COR-L47 (cell line): ENCODE results near the gene KRT37.
"Not testable (repeated sequence)": the region's sequence is repeated elsewhere in the genome, so short reads cannot be mapped to it uniquely, and the experiment has no call there.

Experiments
- DNase-seq: peaks from one replicate; lab custom pipeline; 2025; lab: John Stamatoyannopoulos, UW

The KRT37 gene

DNA sequence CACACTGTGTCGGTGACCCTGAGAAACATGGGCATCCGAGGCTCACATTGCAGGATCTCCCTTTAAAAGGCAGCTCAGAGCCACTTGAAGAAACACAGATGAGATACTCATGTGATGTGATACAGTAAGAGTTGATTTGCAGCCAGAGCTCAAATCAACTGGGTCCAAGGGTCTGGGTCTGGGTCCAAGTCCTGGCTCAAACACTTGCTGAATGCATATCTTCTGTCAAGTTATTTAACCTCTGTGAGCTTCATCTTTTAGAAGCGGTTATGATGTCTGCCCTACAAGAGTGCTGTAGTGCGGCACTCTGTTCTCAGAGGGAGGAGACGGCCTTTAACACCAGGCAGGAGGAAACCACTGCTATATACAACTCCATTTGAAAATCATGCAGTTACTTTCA lies 10.0 kb upstream of the KRT37 start:
- DNase-seq: no peak

- no peak for DNase-seq
Measured at GRCh38 chr17:41434005-41434404, 9.6 kb upstream of the KRT37 start.

- DNase-seq: no peak
Measured at GRCh38 chr17:41433586-41433985, 9.2 kb upstream of the KRT37 start.

GRCh38 chr17:41430376-41430775 lies 6.0 kb upstream of the KRT37 start:
- DNase-seq: not testable (repeated sequence)

GRCh38 chr17:41429667-41430066 lies 5.3 kb upstream of the KRT37 start:
- DNase-seq: no peak

DNA sequence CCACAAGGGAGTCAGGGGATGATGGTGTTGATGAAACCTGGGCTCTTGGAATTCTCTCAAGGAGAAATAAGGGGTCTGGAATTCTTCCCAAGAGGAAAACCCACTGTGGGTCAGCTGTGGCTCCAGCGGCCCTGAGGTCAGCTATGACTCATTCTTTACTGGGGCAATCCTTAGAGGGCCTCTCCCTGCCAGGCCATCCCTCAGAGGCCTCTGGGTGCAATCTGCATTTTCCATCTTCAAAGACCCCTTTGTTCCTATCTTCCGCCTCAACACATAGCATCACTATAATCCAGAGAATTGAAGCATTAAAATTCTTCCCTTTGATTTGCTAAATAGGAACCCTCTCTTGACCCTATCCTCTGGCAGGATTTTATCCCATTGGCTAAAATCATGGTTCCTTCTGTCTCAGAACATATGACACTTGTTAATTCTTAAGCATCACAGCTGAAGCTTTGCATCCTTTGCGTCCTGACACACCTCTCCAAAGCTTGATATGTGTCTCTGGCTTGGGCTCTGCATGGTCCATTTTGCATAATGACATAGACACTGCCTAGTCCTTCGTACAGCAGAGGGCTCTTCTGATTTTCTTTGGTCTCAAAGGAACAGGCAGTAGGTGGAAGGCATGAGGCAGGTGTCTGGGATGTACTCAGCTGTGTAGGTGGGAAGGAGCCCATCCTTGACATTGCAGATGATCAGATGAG lies 4.4 kb upstream of the KRT37 start:
- DNase-seq: no peak

- DNase-seq: not testable (repeated sequence)
Measured at GRCh38 chr17:41422586-41422985, 1.8 kb downstream of the KRT37 start.

DNA sequence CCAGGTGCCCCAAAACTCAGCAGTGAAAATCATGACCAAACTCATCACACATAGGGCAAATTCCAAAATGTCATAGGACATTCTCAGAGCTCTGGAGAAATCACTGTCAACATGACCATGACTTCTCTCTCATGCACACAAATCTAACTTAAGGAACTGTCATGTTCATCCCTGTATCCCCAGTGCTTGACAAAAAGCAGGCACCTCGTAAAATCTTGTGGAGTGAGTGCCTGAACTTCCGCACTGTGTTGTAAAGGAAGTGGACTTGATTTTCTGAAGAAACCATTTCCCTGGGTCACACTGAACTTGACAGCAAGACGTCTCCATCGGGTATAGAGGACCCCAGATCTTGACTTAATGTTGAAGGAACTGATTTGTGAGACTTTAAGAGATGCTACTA lies 2.8 kb downstream of the KRT37 start:
- DNase-seq: no peak

DNA sequence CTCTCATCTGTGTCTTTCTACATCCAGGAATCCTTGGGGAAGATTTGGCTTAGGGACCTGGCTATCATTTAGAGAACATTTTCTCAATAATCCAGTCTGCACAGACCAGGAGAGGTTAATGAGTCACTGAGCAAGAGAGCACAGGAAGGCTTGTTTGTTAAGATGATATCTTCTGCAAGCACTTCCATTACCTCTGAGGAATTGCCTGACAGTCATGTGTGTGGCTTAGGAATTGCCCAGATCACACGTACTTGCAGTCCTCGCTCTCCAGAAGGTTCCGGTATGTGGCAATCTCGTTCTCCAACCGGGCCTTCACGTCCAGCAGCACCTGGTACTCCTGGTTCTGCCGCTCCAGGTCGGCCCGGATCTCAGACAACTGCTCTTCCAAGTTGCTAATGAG lies 3.3 kb downstream of the KRT37 start:
- no peak for DNase-seq

GRCh38 chr17:41420134-41420533 lies 4.3 kb downstream of the KRT37 start:
- DNase-seq: no peak

GRCh38 chr17:41419716-41420115 lies 4.7 kb downstream of the KRT37 start:
- no peak for DNase-seq

GRCh38 chr17:41418116-41418860 lies 6.1 kb downstream of the KRT37 start:
- no peak for DNase-seq

GRCh38 chr17:41417576-41418015 lies 6.8 kb downstream of the KRT37 start:
- no peak for DNase-seq

DNA sequence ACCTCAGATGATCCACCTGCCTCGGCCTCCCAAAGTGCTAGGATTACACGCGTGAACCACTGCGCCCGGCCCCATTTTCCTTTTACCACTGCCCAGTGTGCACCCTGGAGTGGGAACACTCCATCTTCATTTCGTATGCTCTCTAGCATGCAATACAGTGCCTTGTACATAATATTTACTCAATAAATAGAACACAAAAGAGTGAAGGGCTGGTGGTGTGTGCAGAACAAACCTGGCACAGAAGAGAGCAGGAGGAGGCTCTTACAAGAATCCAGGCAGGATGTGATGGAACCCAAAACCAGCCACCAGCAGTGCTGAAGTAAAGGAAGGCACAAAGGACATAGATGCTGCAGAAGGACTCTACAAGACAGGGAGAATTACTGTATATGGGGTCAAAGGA lies 7.3 kb downstream of the KRT37 start:
- DNase-seq: no peak

- DNase-seq: no peak
Measured at GRCh38 chr17:41416479-41416878, 7.9 kb downstream of the KRT37 start.

GRCh38 chr17:41415833-41416335 lies 8.5 kb downstream of the KRT37 start:
- DNase-seq: no peak

- DNase-seq: no peak
Measured at GRCh38 chr17:41415411-41415810, 9.0 kb downstream of the KRT37 start.

DNA sequence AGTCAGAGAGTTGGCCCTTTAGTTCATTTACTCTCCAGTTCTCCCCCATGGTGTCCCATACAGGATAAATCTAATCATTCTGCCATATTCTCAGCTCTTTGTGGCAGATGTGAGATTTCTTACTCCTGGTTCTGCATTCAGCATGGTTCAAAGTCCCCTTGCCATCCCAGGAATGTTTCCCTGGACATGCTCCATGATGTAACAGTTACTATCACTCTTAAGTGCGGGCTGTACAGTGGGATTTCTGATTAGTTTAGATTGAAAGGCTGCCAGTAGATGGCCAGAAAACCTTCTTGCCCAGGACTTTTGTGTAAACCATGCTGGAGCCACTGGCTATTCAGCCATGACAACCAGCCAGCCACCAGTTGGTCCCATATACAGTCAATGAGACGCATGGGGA lies 10.4 kb downstream of the KRT37 start:
- no peak for DNase-seq

GRCh38 chr17:41413353-41413957 lies 10.9 kb downstream of the KRT37 start:
- no peak for DNase-seq

GRCh38 chr17:41411072-41411840 lies 13.1 kb downstream of the KRT37 start:
- DNase-seq: no peak

DNA sequence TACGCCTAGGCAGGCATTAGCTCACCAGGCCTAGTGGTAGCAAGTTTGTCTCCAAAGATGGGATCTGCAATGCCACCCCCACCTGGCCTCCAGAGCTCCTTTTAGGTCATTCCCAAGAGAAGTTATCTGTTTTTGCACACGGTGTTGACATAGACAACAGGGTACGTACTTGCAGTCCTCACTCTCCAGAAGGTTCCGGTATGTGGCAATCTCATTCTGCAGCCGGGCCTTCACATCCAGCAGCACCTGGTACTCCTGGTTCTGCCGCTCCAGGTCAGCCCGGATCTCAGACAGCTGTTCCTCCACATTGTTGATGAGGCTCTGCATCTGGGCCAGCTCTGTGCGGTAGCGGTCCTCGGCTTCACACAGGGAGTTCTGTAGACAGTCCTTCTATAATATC lies 17.2 kb downstream of the KRT37 start:
- no peak for DNase-seq

DNA sequence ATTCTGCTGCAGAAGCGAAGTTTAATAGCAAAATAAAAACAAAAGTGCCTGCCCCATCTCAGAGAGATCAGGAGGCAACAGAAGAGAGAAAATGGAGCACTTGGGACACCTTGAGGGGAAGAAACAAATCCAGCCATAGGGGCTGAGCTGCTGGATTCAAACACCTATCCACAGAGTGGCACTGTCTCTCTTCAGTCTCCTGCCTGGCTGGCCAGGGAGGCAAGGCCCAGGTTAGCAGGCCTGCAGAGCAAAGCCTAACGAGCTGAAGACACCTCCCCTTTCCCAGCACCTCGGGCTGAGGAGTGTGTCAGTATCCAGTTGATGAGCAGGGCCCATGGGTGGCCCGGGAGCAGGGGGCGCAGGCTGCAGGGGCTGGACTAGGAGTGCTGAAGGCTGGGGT lies 18.2 kb downstream of the KRT37 start:
- peak; percentile 4 for DNase-seq
